Iris pigment epithelial cell (primary cell): ENCODE results near the gene ABCA8.
A peak's percentile ranks its signal among the peaks of the same experiment; 100 is the strongest.

Source experiments
- DNase-seq: peaks from one replicate; pipeline ENCODE4 v3.0.0-alpha.2; 2011; ENCODE audit warnings: low read depth

The ABCA8 gene

DNA sequence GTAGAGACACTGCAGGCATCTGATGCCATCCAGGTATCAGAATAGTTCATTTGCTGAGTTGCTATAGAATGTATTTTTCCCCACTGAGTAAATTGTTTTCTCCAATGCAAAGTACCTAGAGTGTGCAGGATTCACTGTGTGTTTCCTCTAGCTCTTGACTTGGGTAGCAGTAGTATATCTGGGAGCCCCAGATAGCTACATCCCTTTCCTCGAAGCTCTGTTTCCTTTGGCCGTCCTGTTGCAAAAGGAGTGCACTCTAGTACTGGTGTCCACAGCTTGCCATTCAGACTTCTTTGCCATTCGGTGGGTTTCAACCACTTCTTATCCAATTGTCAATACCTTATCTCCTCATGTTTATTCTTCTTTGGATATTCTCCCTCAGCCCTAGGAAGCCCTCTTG is 12.8 kb downstream of the ABCA8 start:
- DNase-seq = no peak

DNA sequence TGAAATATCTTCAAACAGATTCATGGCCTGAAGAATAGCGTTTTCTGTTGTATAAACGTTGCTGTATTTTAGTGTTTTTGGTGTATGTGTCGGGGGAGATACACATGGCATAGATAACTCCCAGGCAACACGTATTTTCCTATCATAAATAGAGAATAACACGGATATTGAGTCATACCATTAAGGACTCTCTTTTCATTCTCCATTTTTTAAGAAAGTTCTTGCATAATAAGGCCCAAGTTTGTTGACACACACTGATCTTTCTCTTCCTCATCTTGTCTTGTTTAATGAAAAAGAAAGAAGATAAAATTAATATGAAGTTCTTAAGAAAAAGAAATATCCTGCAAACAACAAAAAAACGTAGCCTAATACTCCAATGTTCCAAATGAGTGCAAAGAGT is 13.4 kb downstream of the ABCA8 start:
- peak; percentile 28 for DNase-seq

DNA sequence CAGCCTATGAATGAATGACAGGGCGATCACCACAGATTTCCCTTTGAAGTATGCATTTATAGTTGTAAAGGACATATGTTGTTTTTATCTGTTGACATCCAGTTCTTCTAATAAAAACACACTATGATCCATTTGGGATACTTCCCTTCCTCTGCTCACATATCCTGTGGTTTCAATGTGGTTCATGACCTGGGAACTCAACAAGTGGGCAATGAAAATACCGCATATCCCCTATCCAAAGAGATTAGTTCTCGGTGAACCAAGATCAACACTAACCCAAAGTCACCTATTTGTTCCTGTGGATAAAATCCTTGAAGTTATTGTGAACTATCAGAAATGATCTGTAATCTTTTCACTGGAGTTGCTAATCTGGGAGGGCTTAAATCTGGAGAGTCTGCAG is 16.0 kb downstream of the ABCA8 start:
- no peak for DNase-seq

DNA sequence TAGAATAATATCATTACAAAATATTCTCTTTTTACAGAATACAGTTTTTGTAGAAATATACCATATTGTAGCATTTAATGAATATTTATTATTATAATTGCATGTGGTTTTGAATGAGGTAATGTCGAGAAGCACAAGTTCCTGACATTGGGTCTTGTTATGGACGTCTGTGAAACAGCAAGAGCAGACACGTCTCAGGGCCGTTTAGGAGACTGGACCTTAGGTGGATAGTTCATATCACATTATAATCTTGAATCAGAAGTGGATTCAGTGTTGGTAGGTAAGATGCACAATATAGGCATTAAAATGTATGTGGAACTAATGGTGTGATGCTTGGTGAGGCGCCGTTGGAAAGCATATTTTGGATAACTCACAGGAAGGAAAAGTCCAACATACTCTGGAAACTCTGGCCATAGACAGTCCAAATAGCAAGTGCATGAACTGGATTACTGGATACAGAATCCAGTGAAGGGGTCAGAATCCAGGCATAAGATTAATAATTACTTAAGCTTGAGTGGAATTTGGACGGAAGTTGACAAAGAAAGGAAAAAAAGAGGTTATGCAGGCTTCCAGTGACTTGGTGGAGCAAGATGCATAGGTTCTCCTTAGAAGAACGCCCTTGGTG is 17.2 kb downstream of the ABCA8 start:
- DNase-seq = no peak

DNA sequence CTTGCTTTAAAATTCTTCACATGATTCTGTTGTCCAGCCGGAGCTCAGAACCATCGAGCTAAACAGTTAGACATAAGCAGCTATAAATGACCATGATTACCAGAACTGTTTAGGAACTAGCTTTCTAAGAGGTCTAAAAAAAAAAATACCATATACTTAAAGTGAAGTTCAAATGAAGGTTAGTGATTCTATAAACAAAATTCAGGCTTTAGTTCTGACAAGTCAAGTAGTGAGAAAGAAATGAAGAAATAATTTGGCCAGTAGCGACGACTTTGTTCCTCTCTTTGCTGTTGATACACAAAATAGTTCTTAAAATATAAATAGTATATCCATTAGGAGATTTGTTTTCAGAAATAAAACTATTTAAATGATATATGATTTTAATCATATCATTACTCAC is 27.7 kb downstream of the ABCA8 start:
- no peak for DNase-seq

DNA sequence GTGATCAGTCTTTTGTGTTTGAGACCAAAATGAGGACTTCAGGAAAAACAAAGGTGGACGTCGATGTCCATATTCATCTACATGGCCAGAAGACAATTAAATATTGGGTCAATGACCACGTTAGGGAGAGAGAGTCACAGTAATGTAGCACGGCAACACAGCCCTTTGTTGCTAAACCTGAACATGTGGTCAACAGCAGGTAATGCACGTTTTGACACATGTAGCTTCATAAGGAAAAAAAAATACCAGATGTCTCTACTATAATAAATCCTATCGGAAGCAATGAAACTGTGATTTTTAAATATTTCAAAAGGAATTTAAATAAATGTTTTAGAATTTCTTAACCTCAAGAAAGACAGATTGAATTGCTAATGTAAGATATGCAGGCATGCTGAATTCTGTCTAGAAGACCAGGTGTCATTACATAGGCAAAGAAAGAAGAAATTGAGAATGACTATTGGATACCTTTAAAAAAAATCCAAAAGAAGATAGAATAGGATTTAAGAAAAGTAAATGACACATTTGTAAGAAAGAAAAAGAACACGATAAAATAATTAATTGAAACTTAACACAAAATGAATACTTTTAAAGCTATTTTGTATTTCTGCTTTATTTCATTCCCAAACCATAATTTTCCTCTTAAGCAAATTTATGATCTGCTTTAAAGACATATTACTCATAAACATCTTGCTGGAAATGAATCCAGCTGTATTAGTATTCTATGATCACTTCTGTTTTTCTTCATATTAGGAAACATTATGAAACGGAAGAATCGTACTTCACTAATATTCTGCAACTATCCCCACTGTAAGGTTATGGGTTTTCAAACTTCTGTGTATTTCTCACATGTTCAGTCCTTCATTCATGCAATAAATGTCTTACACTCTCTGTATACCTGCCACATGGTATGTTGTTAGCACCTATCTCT is 30.1 kb downstream of the ABCA8 start:
- DNase-seq = no peak

DNA sequence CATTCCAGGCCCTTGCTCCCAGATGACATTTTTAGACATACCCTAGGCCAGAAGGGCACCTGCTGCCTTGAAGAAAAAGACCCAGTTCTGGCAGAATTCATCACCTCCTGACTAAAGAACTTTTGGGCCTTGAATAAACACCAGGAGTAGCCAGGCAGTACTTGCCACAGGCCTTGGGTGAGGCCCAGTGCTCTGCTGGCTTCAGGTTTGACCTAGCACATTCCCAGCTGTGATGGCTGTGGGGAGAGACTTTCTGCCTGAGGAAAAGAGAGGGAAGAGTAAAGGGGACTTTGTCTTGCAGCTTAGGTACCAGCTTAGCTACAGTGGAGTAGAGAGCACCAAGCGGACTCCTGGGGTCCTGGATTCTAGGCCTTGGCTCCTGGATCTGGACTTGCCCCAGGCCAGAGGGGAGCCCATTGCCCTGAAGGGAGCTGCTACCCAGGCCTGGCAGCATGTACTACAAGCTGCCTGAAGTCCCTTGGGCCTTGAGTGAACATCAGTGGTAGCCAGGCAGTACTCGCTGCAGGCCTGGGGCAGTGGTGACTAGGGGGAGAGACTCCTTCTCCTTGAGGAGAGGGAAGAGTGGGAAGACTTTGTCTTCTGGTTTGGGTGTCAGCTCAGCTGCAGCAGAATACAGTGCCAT is 44.3 kb downstream of the ABCA8 start:
- no peak for DNase-seq

DNA sequence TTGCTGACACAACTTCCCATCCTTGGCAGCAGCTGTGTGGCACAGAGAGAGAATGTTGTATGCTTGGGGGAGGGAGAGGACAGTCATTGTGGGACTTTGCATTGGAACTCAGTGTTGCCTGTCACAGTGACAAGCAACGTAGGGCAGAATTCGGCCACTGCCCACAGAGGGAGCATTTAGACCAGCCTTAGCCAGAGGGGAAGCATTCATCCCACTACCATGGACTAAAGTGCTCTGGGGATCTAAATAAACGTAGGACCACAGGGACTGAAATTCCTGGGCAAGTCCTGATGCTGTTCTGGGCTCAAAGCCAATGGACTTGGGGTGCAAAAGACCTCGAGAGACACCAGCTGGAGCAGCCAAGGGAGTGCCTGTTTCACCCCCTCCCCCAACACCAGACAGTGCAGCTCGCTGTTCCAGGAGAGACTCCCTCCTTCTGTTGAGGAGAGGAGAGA is 44.9 kb downstream of the ABCA8 start:
- DNase-seq = peak; percentile 43

DNA sequence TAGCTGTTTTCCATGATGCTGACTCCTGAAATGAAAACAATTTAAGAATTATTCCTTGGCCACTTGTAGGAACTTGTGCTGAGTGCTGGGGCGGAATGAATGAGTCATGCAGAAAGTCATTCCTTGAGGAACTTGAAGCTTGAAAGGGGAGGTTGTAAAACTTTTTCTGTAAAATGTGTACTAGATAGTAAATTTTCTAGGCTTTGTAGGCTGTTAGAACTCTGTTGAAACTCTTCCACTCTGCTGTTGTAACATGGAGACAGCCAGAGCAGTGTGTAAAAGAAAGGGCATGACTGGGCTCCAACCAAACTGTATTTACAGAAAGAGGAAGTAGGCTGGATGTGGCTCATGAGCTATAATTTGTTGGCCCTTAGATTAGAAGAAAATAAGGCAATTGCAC is 46.1 kb downstream of the ABCA8 start:
- DNase-seq = peak; percentile 97

DNA sequence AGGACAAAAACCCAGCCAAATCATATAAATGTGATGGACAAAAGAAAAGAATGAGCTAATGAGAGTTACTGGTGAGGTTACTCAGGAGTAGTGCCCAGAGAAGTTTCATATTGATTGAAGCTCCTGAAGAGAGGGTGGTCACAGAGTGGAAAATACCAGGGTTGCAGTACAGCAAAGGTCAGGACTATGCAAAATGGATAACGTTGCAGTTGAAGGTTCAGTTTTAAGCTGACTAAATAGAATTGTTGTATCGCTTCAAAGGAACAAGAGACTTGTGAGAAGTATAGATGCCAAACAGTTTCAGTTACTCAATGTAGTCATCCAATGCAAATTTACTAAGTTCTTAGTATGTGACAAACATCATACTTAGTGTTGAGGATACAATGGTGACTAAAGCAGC is 47.1 kb downstream of the ABCA8 start:
- DNase-seq = no peak

DNA sequence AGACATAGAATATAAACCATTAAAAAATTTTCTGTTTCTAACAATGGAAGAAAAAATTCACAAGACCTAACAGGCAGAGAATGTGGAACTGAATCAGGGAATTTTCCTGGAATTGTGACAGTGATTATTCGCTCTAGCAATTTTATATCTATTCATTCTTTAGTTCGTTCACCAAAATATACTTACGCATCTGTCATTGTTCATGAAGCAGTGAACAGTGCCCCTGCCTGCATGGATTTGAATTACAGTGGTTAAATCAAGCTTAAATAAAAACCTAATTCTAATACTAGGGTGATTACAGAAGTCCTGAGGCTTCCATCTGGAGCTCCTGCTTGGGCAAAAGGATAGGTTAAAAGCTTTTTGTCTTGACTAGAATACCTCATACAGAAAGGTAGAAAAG is 48.6 kb downstream of the ABCA8 start:
- DNase-seq = peak; percentile 47

DNA sequence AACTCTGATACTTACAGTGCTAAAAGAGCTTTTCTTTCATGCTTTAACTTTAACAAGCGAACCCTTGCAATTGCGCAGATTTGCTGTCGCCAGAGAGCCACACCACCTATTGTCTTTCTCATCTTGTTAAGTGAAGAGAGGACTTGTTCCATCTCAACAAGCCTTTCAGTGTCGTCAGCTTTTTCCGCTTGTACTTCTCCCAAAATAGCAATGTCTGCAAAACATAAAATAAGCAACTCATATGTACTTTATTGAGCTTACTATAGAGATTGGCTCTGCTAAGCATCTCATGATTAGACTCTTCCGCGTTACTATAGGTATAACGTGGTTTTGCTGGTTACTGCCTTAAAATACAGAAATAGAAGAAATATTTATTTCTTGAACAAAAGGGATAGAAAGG is 51.9 kb downstream of the ABCA8 start:
- DNase-seq = no peak

DNA sequence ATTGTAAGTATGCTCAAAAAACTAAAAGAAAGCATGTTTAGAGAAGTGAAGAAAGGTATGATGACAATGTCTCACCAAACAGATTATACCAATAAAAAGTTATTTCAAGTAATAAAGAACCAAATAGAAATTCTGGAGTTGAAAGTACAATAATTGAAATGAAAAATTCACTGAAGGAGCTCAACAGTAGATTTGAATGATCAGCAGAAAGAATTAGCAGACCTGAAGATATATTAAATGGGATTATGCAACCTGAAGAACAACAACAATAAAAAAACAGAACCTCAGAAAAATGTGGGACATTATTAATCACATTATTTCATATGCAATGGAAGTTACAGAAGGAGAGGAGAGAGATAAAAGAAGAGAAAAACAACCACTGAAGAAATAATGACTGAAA is 57.6 kb downstream of the ABCA8 start:
- DNase-seq = no peak

DNA sequence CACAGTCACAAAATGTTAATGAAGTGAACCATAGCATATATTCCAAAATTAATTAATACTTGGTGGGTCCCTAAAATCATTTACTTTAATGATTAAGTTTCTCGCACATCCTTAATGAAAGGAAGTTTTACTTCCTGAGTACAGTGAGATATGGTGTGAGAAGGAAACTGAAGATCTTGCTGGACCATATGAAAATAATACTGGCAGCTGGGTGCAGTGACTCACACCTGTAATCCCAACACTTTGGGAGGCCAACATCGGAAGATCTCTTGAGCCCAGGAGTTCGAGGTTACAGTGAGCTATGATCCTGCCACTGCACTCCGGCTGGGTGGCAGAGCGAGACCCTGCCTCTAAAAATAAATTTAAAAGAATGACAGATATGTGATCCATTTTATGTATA is 62.5 kb downstream of the ABCA8 start:
- peak; percentile 8 for DNase-seq

DNA sequence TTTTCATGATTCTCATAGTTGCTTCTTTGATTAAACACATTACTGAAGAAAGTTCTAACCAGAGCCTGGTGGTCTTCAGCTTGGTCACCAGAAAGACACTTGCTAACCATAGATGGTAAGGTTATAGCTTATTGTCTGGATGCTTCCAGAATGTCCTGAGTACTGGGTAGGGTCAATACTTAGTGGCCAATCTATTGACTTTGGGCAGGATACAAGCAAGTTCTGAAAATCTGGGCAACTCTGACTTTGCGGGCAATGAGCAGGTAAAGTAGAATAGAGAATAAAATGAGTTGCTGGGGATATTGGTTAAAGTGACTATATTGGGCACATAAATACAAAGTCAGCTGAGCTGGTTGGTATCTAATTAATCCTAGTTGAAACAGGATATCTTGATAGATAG is 63.0 kb downstream of the ABCA8 start:
- DNase-seq = no peak

DNA sequence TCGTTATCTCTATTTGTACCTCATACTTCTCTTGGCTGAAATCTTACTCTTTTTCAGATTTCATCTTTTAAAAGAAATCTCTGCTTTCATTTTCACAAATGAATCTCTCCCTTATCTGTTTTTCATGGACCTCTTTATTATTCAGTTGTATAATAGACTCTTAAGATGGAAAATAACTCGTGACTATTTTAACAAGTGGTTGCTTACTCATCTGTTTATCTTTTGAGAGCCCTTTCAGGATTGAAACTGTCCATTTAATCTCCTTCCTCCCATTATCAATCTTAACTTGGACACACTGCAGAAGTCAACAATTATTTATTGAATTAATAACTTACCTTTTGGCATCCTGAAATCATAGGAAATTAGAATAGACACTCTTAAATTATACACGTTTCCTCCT is 68.8 kb downstream of the ABCA8 start:
- DNase-seq = peak; percentile 19

DNA sequence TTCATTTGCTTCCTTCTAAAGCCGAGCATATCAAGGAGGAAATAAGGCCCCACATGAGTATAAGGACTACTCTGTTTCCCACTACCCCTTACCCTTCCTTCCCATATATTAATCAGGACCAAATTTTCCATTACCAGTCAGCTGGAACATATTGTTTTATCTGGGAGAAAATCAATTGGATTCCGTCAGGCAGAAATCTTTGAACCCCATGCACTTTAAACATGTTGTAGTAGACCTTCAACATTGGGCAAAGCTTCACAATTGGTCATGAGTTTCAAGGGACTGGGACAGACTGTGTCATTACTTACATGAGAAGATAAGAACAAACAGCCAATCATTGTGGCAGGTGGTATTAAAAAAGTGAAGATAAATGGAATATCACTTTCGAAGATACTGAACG is 70.3 kb downstream of the ABCA8 start:
- DNase-seq = no peak

DNA sequence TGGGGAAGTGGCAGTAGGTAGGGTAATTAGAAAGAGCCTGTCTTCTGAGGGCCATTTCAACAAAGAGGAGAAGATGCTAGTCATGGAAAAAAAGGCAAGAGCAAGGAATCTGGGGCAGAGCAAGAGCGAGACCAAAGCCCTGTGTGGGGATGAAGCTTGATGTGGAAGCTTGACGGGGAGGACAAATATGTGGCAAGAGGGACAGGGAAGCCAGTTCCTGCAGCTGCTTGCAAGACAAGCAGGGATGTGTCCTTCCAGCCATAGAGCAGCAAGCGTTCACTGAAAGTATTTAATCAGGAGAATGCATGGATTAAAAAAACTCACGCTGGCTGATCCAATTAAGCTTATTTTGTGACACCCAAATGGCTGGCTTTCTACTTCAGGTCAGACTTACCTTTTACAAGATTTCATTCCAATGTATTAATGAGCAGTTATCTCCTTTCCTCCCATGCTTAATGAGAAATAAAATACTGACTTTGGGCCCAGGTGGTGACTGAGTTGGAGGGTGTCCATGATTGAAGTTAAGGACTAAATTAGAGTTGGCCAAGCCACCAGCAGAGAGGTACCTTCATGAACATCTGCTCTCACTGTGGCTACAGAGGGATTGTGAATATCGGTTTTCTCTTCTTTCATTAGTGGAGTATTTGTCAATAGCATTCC is 76.8 kb downstream of the ABCA8 start:
- no peak for DNase-seq

DNA sequence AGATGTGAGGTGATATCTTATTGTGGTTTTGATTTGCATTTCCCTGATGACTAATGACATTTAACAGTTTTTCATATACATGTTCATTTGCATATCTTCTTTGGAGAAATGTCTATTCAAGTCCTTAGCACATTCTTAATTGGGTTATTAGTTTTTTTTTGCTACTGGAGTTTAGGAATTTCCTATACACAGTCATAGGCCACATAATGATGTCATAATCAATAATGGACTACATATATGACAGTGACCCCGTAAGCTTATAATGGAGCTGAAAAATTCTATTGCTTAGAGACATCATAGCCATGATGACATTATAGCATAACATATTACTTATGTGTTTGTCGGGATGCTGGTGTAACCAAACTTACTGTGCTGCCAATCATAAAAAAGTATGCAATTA is 83.7 kb downstream of the ABCA8 start:
- no peak for DNase-seq

DNA sequence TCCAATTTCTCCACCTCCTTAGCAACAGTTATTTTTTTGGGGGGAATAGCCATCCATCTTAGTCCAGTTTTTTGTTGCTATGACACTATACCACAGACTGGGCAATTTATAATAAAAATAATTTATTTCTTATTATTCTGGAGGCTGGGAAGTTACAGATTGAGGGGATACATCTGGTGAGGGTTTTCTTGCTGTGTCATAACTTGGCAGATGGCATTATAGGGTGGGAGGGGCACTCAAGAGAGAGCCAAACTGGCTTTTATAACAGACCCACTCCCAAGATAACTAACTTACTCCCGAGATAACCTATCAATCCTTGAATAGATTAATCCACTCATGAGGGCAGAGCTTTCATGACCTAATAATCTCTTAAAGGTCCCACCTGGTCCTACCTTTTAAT is 84.2 kb downstream of the ABCA8 start:
- no peak for DNase-seq

DNA sequence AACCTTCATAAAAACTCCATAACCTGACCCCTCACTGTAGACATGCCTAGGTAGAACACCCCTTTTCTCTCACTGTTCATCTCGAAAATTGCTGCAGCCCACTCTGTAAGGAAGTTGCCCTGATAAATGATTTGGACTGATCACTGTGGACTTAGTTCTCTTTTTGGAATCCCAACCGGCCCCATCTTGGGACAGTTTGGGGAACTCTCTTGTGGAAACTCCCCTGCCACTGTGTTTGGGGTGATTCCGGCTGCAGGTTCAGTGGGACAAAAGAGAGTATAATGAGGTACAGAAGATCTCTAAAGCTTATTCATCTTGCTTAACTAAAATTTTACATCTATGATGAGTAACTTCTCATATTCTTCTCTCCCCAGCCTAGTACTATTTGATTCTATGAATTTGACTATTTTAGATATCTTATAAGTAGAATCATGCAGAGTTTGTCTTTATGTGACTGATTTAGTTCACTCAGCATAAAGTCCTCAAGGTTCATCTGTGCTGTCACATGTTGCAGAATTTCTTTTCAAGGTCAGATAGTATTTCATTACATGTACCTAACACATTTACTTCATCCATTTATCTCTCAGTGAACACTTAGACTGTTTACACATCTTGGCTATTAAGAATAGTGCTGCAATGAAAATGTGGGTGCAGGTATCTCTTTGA is 84.9 kb downstream of the ABCA8 start:
- no peak for DNase-seq

DNA sequence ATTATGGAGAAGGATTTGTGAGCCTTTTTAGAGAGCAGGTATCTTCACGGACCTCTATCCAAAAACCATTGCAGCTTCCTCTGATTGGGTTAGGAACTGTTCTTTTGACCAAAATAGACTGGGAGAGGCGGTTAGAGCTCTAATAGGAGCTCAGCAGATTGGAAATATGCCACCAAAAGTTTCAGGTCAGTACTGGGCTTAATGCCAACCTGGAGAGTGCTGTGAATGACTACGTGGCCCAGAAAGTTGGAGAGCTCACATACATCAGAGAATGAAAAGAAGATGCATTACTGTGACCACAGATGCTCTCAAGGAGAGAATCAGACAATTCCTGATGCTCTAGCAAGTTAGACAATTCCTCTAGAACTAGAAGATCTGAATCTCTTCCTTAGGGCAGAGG is 86.5 kb downstream of the ABCA8 start:
- peak; percentile 72 for DNase-seq
